Right cardiac atrium (tissue), 5 donors: ENCODE measurements around the gene INO80. TPM values are rescaled to one million over a fixed set of nuclear protein-coding genes. Genes with fewer than 3 reads are reported as not detected.
"Not testable (repeated sequence)": the region's sequence is repeated elsewhere in the genome, so short reads cannot be mapped to it uniquely, and the experiment has no call there.

ENCODE experiments used
- ATAC-seq, 2 donors: fragments of 200-7000 bp; cut with Tn5 transposase; one replicate each; pipeline versions ENCODE4 v1.8.0 to v1.9.1; 2020; ENCODE audit warnings: moderate library complexity in 2 of 2, mild to moderate bottlenecking in 1 of 2
- DNase-seq, 3 donors: peaks; one replicate each; pipeline ENCODE4 v3.0.0-alpha.2; 2020
- H3K27ac ChIP-seq: one replicate; pipeline ENCODE4 v1.5.1; 2013; ENCODE audit warnings: mild to moderate bottlenecking, low read length, control low read depth, moderate library complexity
- H3K27me3 ChIP-seq: one replicate; pipeline ENCODE4 v1.6.1; 2013; ENCODE audit not compliant: control insufficient read depth, insufficient read depth
- H3K4me1 ChIP-seq: one replicate; pipeline ENCODE4 v1.6.1; 2013; ENCODE audit warnings: low read length; ENCODE audit not compliant: control insufficient read depth, insufficient read depth
- H3K4me3 ChIP-seq: one replicate; pipeline ENCODE4 v1.5.1; 2013; ENCODE audit warnings: low read length, control low read depth
- H3K9me3 ChIP-seq: one replicate; pipeline ENCODE4 v1.6.1; 2013; ENCODE audit warnings: low read length; ENCODE audit not compliant: control insufficient read depth
- WGBS: extraction: QIAGEN DNeasy Blood & Tissue Kit; methylation state at CpG from one replicate; pipeline ENCODE4 v1.1.7; 2013; 5-methylcytosine and 5-hydroxymethylcytosine counted together
- intact Hi-C, 4 donors: fragments of 100-400 bp; cut with DNase I; formaldehyde crosslinking; loops; one replicate each; pipeline versions ENCODE4 v1.11.0 to v1.14.0; 2022 to 2023
- polyA plus RNA-seq: library from polyadenylated mRNA; stranded (reverse); fragments of 200-250 nt; gene quantifications from one replicate; pipeline ENCODE4 v1.2.3, GENCODE V29; 2013
- total RNA-seq, 4 donors: library from RNA; stranded (reverse); fragmentation: NEBNext Ultra II Directional; extraction: Animal tissue kit (Norgen Biotek cat#: 25700); gene quantifications; one replicate each; pipeline ENCODE4 v1.2.1, GENCODE V29; 2021
- donor health status: healthy with polysubstance abuse.
- donor health status: DM: no; HTN: yes; CAD: no.
- donor health status: DM: no; HTN: no; CAD: no.
- donor health status: DM: no; HTN: yes; CAD: no; lungs with severe emphysema.
- donor health status: DM: yes; HTN: yes; CAD: no.

INO80 gene
- total and polyA plus RNA-seq, 5 donors, result 5.8 to 14.9 (median 12.1) TPM

- H3K4me3 ChIP-seq, ATAC-seq, H3K27ac ChIP-seq, H3K9me3 ChIP-seq, DNase-seq, H3K4me1 ChIP-seq, H3K27me3 ChIP-seq, intact Hi-C loops: not testable (repeated sequence)
- WGBS, result 89% methylated on average over 5 of the region's 5 CpGs
Measured at GRCh38 chr15:41078879-41079278, 37.2 kb downstream of the INO80 start.

GRCh38 chr15:41078125-41078524 is 38.0 kb downstream of the INO80 start:
- Histone ChIP-seq H3K27ac (no peak overlapping the region), H3K4me1 (no peaks in the 10 kb centered on the region), H3K4me3 (no peak overlapping the region), H3K9me3 (no peaks in the 10 kb centered on the region), H3K27me3 (no peaks in the 10 kb centered on the region)
- intact Hi-C loops, result no loop called here
- ATAC-seq (no peak), DNase-seq (no peak)
- 90% methylated on average over 7 of the region's 7 CpGs for WGBS

DNA sequence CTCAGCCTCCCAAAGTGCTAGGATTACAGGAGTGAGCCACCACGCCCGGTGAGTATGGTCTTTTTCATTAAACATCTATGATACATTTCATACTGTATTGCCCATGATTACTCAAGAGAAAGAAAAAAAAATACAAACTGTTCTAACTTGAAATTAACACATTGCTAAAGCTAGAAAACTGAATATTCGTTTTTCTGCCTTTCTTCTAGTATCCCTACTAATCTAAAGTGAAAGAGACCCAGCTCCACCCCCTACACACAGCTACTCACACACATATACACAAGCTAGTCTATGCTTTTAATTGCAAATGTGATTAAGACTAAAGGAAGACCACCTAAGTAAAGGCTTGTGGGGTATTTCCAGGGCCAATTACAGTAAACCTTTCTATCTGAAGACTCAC is 43.1 kb downstream of the INO80 start:
- ATAC-seq (no peak), DNase-seq (no peak)
- no peaks in the 10 kb centered on the region for H3K4me1 ChIP-seq
- 94% methylated on average over 3 of the region's 3 CpGs for WGBS
- no peak overlapping the region for H3K27ac ChIP-seq
- no peaks in the 10 kb centered on the region for H3K27me3 ChIP-seq
- intact Hi-C loops, result no loop called here
- no peak overlapping the region for H3K4me3 ChIP-seq
- no peaks in the 10 kb centered on the region for H3K9me3 ChIP-seq

DNA sequence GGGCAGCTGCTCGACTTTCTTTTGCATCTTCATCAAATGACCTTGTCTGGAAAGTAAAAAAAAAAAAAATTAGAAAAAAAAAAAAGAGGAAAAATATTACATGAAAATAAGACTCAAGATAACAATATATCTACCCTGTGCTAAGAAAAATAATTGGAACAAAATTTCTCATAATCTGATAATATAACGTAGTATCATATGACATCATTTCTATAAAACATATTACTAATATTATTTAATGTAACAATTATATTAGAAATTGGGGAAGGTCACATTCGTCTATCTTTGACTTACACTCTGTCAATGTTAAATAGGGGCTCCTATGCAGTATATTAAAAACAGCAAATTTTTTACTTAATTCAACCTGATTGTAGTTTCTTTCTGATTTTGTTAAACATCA is 44.1 kb downstream of the INO80 start:
- no peak for DNase-seq
- H3K27ac ChIP-seq, result no peak overlapping the region
- 93% methylated on average over 3 of the region's 3 CpGs for WGBS

DNA sequence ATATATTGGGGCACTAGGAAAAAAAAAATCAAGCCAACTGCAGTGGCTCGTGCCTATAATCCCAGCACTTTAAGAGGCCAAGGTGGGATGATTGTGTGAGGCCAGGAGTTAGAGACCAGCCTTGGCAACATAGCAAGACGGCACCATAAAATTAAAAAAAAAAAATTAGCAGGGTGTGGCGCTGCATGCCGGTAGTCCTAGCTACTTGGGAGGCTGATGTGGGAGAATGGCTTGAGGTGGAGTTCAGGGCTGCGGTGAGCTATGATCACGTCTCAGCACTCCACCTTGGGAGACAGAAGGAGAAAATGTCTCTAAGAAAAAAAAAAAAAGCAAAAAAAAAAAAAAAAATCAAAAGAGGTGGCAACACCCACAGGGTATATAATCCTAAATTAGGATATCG is 49.6 kb downstream of the INO80 start:
- Histone ChIP-seq H3K4me3 (no peak overlapping the region), H3K27ac (no peak overlapping the region), H3K4me1 (no peaks in the 10 kb centered on the region), H3K9me3 (peaks cover 2% of the 10 kb centered on the region), H3K27me3 (no peaks in the 10 kb centered on the region)
- intact Hi-C loops, result no loop called here
- 94% methylated on average over 7 of the region's 7 CpGs for WGBS
- DNase-seq (no peak), ATAC-seq (no peak)

More for the DNA sequence above, 44.1 kb downstream of the INO80 start:
- intact Hi-C loops, result no loop called here
- H3K4me1 ChIP-seq, result no peaks in the 10 kb centered on the region
- no peaks in the 10 kb centered on the region for H3K9me3 ChIP-seq
- no peak overlapping the region for H3K4me3 ChIP-seq
- H3K27me3 ChIP-seq, result no peaks in the 10 kb centered on the region
- ATAC-seq, result no peak

GRCh38 chr15:41061667-41062066 is 54.4 kb downstream of the INO80 start:
- DNase-seq (no peak), ATAC-seq (no peak)
- H3K4me3 ChIP-seq, result no peak overlapping the region
- no peaks in the 10 kb centered on the region for H3K4me1 ChIP-seq
- H3K27ac ChIP-seq, result no peak overlapping the region
- H3K9me3 ChIP-seq, result peaks cover 2% of the 10 kb centered on the region
- intact Hi-C loops, result no loop called here
- over 99% methylated on average over 2 of the region's 2 CpGs for WGBS
- no peaks in the 10 kb centered on the region for H3K27me3 ChIP-seq

GRCh38 chr15:41060505-41060904 is 55.6 kb downstream of the INO80 start:
- WGBS, result 97% methylated on average over 3 of the region's 3 CpGs
- no peak overlapping the region for H3K4me3 ChIP-seq
- intact Hi-C loops, result no loop called here
- H3K27ac ChIP-seq, result no peak overlapping the region
- H3K27me3 ChIP-seq, result no peaks in the 10 kb centered on the region
- no peaks in the 10 kb centered on the region for H3K4me1 ChIP-seq
- DNase-seq, result no peak
- no peak for ATAC-seq
- peaks cover 2% of the 10 kb centered on the region for H3K9me3 ChIP-seq

DNA sequence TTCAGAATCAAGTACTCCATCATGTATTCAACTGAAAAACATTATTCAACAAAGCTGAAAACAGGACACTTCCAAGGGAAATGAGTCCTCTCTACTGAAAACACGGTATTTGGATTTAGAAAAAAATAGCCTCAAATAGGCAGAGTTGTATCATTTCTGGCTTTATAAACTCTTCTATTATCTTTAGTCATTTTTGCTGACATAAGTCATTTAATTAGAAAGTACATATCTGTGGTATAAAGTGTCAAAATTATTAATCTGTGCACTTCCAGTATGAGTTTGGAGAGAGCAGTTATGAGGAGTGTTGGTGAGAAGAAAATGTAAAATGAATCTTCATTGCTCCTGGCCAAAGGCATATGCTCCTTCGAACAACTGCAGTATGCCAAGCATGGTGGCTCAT is 59.3 kb downstream of the INO80 start:
- Histone ChIP-seq H3K4me3 (no peak overlapping the region), H3K9me3 (no peaks in the 10 kb centered on the region), H3K27me3 (no peaks in the 10 kb centered on the region), H3K27ac (no peak overlapping the region), H3K4me1 (no peaks in the 10 kb centered on the region)
- DNase-seq, result no peak
- 80% methylated on average over 2 of the region's 2 CpGs for WGBS
- no peak for ATAC-seq
- intact Hi-C loops, result no loop called here

DNA sequence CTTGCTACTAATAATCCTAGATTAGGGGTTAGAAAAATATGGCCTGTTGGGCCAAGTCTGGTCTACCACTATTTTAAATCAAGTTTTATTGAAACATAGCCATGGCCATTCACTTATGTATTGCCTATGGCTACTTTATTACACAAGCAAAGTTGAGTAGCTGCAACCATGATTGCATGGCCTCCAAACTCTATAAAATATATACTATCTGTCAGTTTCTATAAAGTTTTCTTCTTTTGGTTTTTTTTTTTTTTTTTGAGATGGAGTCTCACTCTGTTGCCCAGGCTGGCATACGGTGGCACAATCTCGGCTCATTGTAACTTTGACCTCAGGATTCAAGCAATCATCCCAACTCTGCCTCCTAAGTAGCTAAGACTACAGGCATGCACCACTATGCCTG is 60.4 kb downstream of the INO80 start:
- WGBS, result 98% methylated on average over 2 of the region's 2 CpGs
- Histone ChIP-seq H3K27me3 (no peaks in the 10 kb centered on the region), H3K4me3 (no peak overlapping the region), H3K9me3 (no peaks in the 10 kb centered on the region), H3K27ac (no peak overlapping the region), H3K4me1 (no peaks in the 10 kb centered on the region)
- ATAC-seq, result no peak
- intact Hi-C loops, result no loop called here
- DNase-seq, result no peak

DNA sequence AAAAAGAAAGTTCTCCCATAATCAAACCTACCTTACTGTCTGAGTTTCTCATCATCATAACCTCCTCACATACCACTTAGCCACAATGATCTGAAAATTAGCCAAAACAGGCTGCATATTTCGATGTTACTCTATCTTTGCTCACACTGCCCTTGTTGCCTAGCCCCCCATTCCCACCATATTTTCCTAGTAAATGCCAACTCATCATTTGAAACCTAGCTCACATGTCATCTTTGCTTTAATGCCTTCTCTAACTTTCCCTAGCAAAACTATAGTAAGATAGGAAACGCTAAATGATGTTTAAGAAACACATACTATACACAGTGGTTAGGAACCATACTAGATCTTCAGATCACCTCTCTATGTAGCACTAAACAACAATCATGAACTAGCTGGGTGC is 64.9 kb downstream of the INO80 start:
- no peaks in the 10 kb centered on the region for H3K27me3 ChIP-seq
- 98% methylated on average over 2 of the region's 2 CpGs for WGBS
- H3K27ac ChIP-seq, result no peak overlapping the region
- DNase-seq (no peak), ATAC-seq (no peak)
- H3K9me3 ChIP-seq, result no peaks in the 10 kb centered on the region
- intact Hi-C loops, result no loop called here
- no peaks in the 10 kb centered on the region for H3K4me1 ChIP-seq
- no peak overlapping the region for H3K4me3 ChIP-seq

DNA sequence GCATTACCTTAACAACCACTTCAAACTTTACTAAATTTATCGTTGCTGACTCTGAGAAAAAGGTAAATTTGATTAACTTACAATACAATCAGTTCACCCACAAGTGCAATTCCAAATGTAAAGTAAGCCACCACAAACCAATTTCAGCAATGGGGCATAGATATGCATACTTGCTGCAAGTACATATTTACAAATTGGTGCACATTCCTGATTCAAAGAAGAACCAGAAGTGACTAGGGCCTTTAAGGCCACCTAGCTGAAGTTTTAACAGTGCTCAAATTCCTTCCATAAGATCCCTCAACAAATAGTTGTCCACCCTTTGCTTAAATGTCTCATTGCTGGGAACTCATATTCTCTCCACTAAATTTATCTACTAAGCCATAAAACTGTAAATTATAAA is 67.2 kb downstream of the INO80 start:
- Histone ChIP-seq H3K27ac (no peak overlapping the region), H3K4me1 (no peaks in the 10 kb centered on the region), H3K4me3 (no peak overlapping the region), H3K9me3 (no peaks in the 10 kb centered on the region), H3K27me3 (no peaks in the 10 kb centered on the region)
- intact Hi-C loops, result no loop called here
- no peak for ATAC-seq
- WGBS, result 91% methylated on average over 1 of the region's 1 CpG
- DNase-seq, result no peak

GRCh38 chr15:41048397-41048796 is 67.7 kb downstream of the INO80 start:
- intact Hi-C loops, result no loop called here
- DNase-seq (no peak), ATAC-seq (no peak)
- Histone ChIP-seq H3K4me3 (no peak overlapping the region), H3K27me3 (no peaks in the 10 kb centered on the region), H3K9me3 (no peaks in the 10 kb centered on the region), H3K4me1 (no peaks in the 10 kb centered on the region), H3K27ac (no peak overlapping the region)
